ENCODE measurements around the gene NHEJ1. TPM values are rescaled to one million over a fixed set of nuclear protein-coding genes. Genes with fewer than 3 reads are reported as not detected.

Gene NHEJ1
- total and polyA plus RNA-seq, 5 experiments from 2014 or later = 16.6 to 29.1 (median 20.1) TPM

GRCh38 chr2:219173176-219173575 is 12.6 kb upstream of the NHEJ1 start:
- peak overlapping the region in 1 of 10 donors; percentile 38 for H3K4me3 Mint-ChIP-seq
- no peak for DNase-seq
- peaks cover 27 to 48% (median 43%) of the 10 kb centered on the region in 4 donors for H3K4me1 Mint-ChIP-seq
- POLR2A ChIA-PET = interaction anchor here (2.7 to 18.9 kb wide), 2 partner anchors 8 to 29 kb away, joined by 13 to 674 read pairs; partner anchors contain the start of gene ZFAND2B
- no peaks in the 10 kb centered on the region for H3K9me3 Mint-ChIP-seq
- H3K27me3 Mint-ChIP-seq = no peaks in the 10 kb centered on the region
- peak overlapping the region in 3 of 10 donors; percentile 32 to 76 (median 53) for H3K27ac Mint-ChIP-seq
- H3K36me3 Mint-ChIP-seq = peaks cover 5 to 43% (median 8%) of the 10 kb centered on the region in 3 donors
- ATAC-seq = no peak

- Mint-ChIP-seq H3K4me3 (peak overlapping the region in 2 of 10 donors; percentile 14 to 38), H3K36me3 (peaks cover 5 to 43% (median 8%) of the 10 kb centered on the region in 3 donors), H3K27me3 (no peaks in the 10 kb centered on the region), H3K4me1 (peaks cover 27 to 48% (median 40%) of the 10 kb centered on the region in 4 donors), H3K27ac (peak overlapping the region in 6 of 10 donors; percentile 27 to 76 (median 42)), H3K9me3 (no peaks in the 10 kb centered on the region)
- ATAC-seq = no peak
- POLR2A ChIA-PET = interaction anchor here (1.2 to 18.9 kb wide), 4 partner anchors 9 to 57 kb away, joined by 4 to 674 read pairs (median 9); partner anchors contain the start of genes ANKZF1, ATG9A, NHEJ1 and ZFAND2B
- no peak for DNase-seq
These were observed 11.9 kb upstream of the NHEJ1 start for GRCh38 chr2:219172231-219173154.

GRCh38 chr2:219171231-219171651 is 10.6 kb upstream of the NHEJ1 start:
- Mint-ChIP-seq H3K27me3 (no peaks in the 10 kb centered on the region), H3K9me3 (no peaks in the 10 kb centered on the region), H3K4me3 (peak overlapping the region in 1 of 10 donors; percentile 60), H3K27ac (peak overlapping the region in 8 of 10 donors; percentile 21 to 89 (median 48)), H3K4me1 (peaks cover 22 to 46% (median 35%) of the 10 kb centered on the region in 4 donors), H3K36me3 (peaks cover 5 to 43% (median 8%) of the 10 kb centered on the region in 3 donors)
- peak in 7 of 10 donors; percentile 20 to 62 (median 37) for DNase-seq
- ATAC-seq = peak; percentile 65 to 74
- POLR2A ChIA-PET = interaction anchor here (0.5 to 18.9 kb wide), 7 partner anchors 10 to 790 kb away, joined by 3 to 674 read pairs (median 4); partner anchors contain the start of genes ANKZF1, ATG9A, GLB1L and STK16

GRCh38 chr2:219169930-219170654 is 9.5 kb upstream of the NHEJ1 start, which contains the start of gene SLC23A3:
SLC23A3 (minus strand) TSS chr2:219170029; CDS start chr2:219169984, 45 bp downstream.
- peaks cover 23 to 35% (median 24%) of the 10 kb centered on the region in 4 donors for H3K4me1 Mint-ChIP-seq
- peaks cover 5 to 40% (median 8%) of the 10 kb centered on the region in 3 donors for H3K36me3 Mint-ChIP-seq
- no peaks in the 10 kb centered on the region for H3K9me3 Mint-ChIP-seq
- POLR2A ChIA-PET = interaction anchor here (1.4 to 18.9 kb wide), 3 partner anchors 10 to 32 kb away, joined by 4 to 674 read pairs (median 13); partner anchors contain the start of gene ZFAND2B
- no peak within 1 kb of the TSS for H3K4me3 Mint-ChIP-seq
- no peak for ATAC-seq
- no peaks in the 10 kb centered on the region for H3K27me3 Mint-ChIP-seq
- H3K27ac Mint-ChIP-seq = peak within 1 kb of the TSS in 4 of 10 donors; percentile 11 to 63 (median 36)
- no peak for DNase-seq

GRCh38 chr2:219168932-219169331 is 8.3 kb upstream of the NHEJ1 start:
- H3K27ac Mint-ChIP-seq = peak overlapping the region in 1 of 10 donors; percentile 35
- H3K4me3 Mint-ChIP-seq = no peak overlapping the region
- ATAC-seq (no peak), DNase-seq (no peak)
- POLR2A ChIA-PET = interaction anchor here (1.4 to 18.9 kb wide), 2 partner anchors 9 to 33 kb away, joined by 4 to 674 read pairs; partner anchors contain the start of gene ZFAND2B
- peaks cover 0 to 30% (median 4%) of the 10 kb centered on the region in 3 donors for H3K36me3 Mint-ChIP-seq
- H3K9me3 Mint-ChIP-seq = no peaks in the 10 kb centered on the region
- peaks cover 12 to 24% (median 14%) of the 10 kb centered on the region in 4 donors for H3K4me1 Mint-ChIP-seq
- H3K27me3 Mint-ChIP-seq = no peaks in the 10 kb centered on the region

GRCh38 chr2:219168526-219168925 is 7.9 kb upstream of the NHEJ1 start:
- no peak for DNase-seq
- Mint-ChIP-seq H3K4me3 (no peak overlapping the region), H3K9me3 (no peaks in the 10 kb centered on the region), H3K4me1 (peaks cover 9 to 20% (median 11%) of the 10 kb centered on the region in 4 donors), H3K27me3 (no peaks in the 10 kb centered on the region), H3K27ac (peak overlapping the region in 1 of 10 donors; percentile 35), H3K36me3 (peaks cover 0 to 27% (median 3%) of the 10 kb centered on the region in 3 donors)
- no peak for ATAC-seq
- POLR2A ChIA-PET = interaction anchor here (1.0 to 18.9 kb wide), 2 partner anchors 11 to 34 kb away, joined by 3 to 674 read pairs; partner anchors contain the start of gene ZFAND2B

- ATAC-seq (no peak), DNase-seq (no peak)
- Mint-ChIP-seq H3K4me1 (peaks cover 9 to 16% (median 9%) of the 10 kb centered on the region in 4 donors), H3K27ac (peak overlapping the region in 1 of 10 donors; percentile 32), H3K9me3 (no peaks in the 10 kb centered on the region), H3K4me3 (no peak overlapping the region), H3K36me3 (peaks cover 0 to 22% (median 0%) of the 10 kb centered on the region in 3 donors), H3K27me3 (no peaks in the 10 kb centered on the region)
- POLR2A ChIA-PET = interaction anchor here (0.6 to 1.0 kb wide), 3 partner anchors 11 to 82 kb away, joined by 3 to 6 read pairs (median 3); no protein-coding TSS in a partner anchor
These were observed 7.4 kb upstream of the NHEJ1 start for GRCh38 chr2:219167997-219168396.

- no peaks in the 10 kb centered on the region for H3K9me3 Mint-ChIP-seq
- peaks cover 9 to 16% (median 10%) of the 10 kb centered on the region in 4 donors for H3K4me1 Mint-ChIP-seq
- no peaks in the 10 kb centered on the region for H3K36me3 Mint-ChIP-seq
- peak overlapping the region in 2 of 10 donors; percentile 29 to 47 for H3K27ac Mint-ChIP-seq
- POLR2A ChIA-PET = interaction anchor here (0.6 to 3.7 kb wide), 6 partner anchors 11 to 1777 kb away, joined by 3 to 39 read pairs (median 3); partner anchors contain the start of genes ANKZF1, ATG9A, CNPPD1 and ZFAND2B
- DNase-seq (peak in 1 of 10 donors; percentile 28), ATAC-seq (no peak)
- no peak overlapping the region for H3K4me3 Mint-ChIP-seq
- no peaks in the 10 kb centered on the region for H3K27me3 Mint-ChIP-seq
These were observed 4.7 kb upstream of the NHEJ1 start for GRCh38 chr2:219165058-219165911.

- DNase-seq = no peak
- H3K9me3 Mint-ChIP-seq = no peaks in the 10 kb centered on the region
- no peak overlapping the region for H3K4me3 Mint-ChIP-seq
These were observed 2.5 kb upstream of the NHEJ1 start for GRCh38 chr2:219163156-219163555.

GRCh38 chr2:219161097-219161496 is 482 bp upstream of the NHEJ1 start:
- POLR2A ChIA-PET = interaction anchor here (1.2 to 5.6 kb wide), 5 partner anchors 15 to 94 kb away, joined by 3 to 30 read pairs (median 13); partner anchors contain the start of genes ANKZF1, ATG9A, CNPPD1 and ZFAND2B
- ATAC-seq (no peak), DNase-seq (no peak)
- no peaks in the 10 kb centered on the region for H3K27me3 Mint-ChIP-seq
- H3K9me3 Mint-ChIP-seq = no peaks in the 10 kb centered on the region
- peak overlapping the region; percentile 86 to 99 (median 93) for H3K4me3 Mint-ChIP-seq
- peaks cover 2 to 24% (median 12%) of the 10 kb centered on the region in 3 donors for H3K36me3 Mint-ChIP-seq
- H3K27ac Mint-ChIP-seq = peak overlapping the region; percentile 88 to 99 (median 97)
- H3K4me1 Mint-ChIP-seq = peaks cover 16 to 35% (median 19%) of the 10 kb centered on the region in 4 donors

More at GRCh38 chr2:219163156-219163555, 2.5 kb upstream of the NHEJ1 start:
- no peak for ATAC-seq
- peak overlapping the region in 2 of 10 donors; percentile 20 to 60 for H3K27ac Mint-ChIP-seq
- peaks cover 0 to 4% (median 0%) of the 10 kb centered on the region in 3 donors for H3K36me3 Mint-ChIP-seq
- POLR2A ChIA-PET = interaction anchor here (1.0 to 5.6 kb wide), 2 partner anchors 45 to 66 kb away, joined by 3 to 30 read pairs; partner anchors contain the start of genes ANKZF1, ATG9A and ZFAND2B
- H3K4me1 Mint-ChIP-seq = peaks cover 16 to 32% (median 18%) of the 10 kb centered on the region in 4 donors
- no peaks in the 10 kb centered on the region for H3K27me3 Mint-ChIP-seq

Measured in naive thymus-derived CD8-positive, alpha-beta T cell (primary cell).